NCI-H1930 (cell line): Measurements from ENCODE around the gene FAM168A.
"Not testable (repeated sequence)": the region's sequence is repeated elsewhere in the genome, so short reads cannot be mapped to it uniquely, and the experiment has no call there.

Experiments used
- DNase-seq, 2 experiments: peaks; one replicate each; lab custom pipeline; 2025; lab: John Stamatoyannopoulos, UW

The FAM168A gene

GRCh38 chr11:73468590-73469161, 129.2 kb downstream of the FAM168A start:
- no peak for DNase-seq

- DNase-seq: no peak
Observed at GRCh38 chr11:73467505-73467904, 130.4 kb downstream of the FAM168A start.

- DNase-seq: no peak
Observed at GRCh38 chr11:73466643-73467042, 131.3 kb downstream of the FAM168A start.

GRCh38 chr11:73465871-73466270, 132.0 kb downstream of the FAM168A start:
- no peak for DNase-seq

- DNase-seq: no peak
Observed at GRCh38 chr11:73465023-73465675, 132.8 kb downstream of the FAM168A start.

GRCh38 chr11:73464347-73464746, 133.6 kb downstream of the FAM168A start:
- DNase-seq: no peak

- no peak for DNase-seq
Observed at GRCh38 chr11:73463359-73463758, 134.6 kb downstream of the FAM168A start.

- DNase-seq: no peak
Observed at GRCh38 chr11:73461964-73462363, 135.9 kb downstream of the FAM168A start.

GRCh38 chr11:73461335-73461840, 136.5 kb downstream of the FAM168A start:
- no peak for DNase-seq

GRCh38 chr11:73458201-73458600, 139.7 kb downstream of the FAM168A start:
- DNase-seq: no peak

- no peak for DNase-seq
Observed at GRCh38 chr11:73454987-73455386, 142.9 kb downstream of the FAM168A start.

GRCh38 chr11:73453562-73453961, 144.3 kb downstream of the FAM168A start:
- no peak for DNase-seq

GRCh38 chr11:73452726-73453125, 145.2 kb downstream of the FAM168A start:
- no peak for DNase-seq

GRCh38 chr11:73451896-73452295, 146.0 kb downstream of the FAM168A start:
- DNase-seq: no peak

GRCh38 chr11:73446766-73447165, 151.1 kb downstream of the FAM168A start:
- DNase-seq: no peak

GRCh38 chr11:73445980-73446379, 151.9 kb downstream of the FAM168A start:
- no peak for DNase-seq

- DNase-seq: no peak
Observed at GRCh38 chr11:73439002-73439843, 158.7 kb downstream of the FAM168A start.

- DNase-seq: not testable (repeated sequence)
Observed at GRCh38 chr11:73436859-73437258, 161.1 kb downstream of the FAM168A start.

GRCh38 chr11:73431396-73431795, 166.5 kb downstream of the FAM168A start:
- DNase-seq: no peak

GRCh38 chr11:73430326-73430725, 167.6 kb downstream of the FAM168A start:
- no peak for DNase-seq

- no peak for DNase-seq
Observed at GRCh38 chr11:73429121-73429750, 168.7 kb downstream of the FAM168A start.

- DNase-seq: no peak
Observed at GRCh38 chr11:73428699-73429098, 169.2 kb downstream of the FAM168A start.
